ACHN (cell line): ENCODE results near the gene TRIM24.
"Not testable (repeated sequence)": the region's sequence is repeated elsewhere in the genome, so short reads cannot be mapped to it uniquely, and the experiment has no call there.

Experiments used
- DNase-seq: peaks from one replicate; pipeline ENCODE4 v3.0.0-alpha.2; 2015
- in situ Hi-C: cut with HindIII; loops from 2 replicates; pipeline ENCODE4 v1.10.0; 2017; ENCODE audit warnings: low sequenced_read_pairs, low pct_ligation_motif_present, low pct_unique_long_range_greater_than_20kb

Gene TRIM24

DNA sequence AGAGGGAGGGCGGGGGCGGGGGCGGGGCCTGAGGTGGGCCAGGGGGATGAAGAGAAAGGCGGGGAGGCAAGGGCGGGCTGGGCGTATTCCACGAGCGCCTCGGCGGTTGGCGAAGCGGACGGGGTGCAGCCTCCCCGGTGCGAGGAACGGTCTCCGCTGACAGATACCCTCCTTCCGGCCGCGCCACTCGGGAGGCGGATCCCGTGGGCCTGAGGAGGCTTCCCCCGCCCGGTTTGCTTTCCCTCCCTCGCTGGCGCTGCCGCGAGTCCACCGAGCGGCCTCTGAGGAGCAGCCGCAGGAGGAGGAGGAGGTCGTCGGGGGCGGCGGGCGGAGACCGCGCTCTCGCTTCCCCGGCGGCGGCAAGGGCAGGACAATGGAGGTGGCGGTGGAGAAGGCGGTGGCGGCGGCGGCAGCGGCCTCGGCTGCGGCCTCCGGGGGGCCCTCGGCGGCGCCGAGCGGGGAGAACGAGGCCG is at the start of gene TRIM24:
TSS of gene TRIM24 (plus strand) at position 84 of the 473 bp plus-strand sequence. CDS start at position 374, 290 bp downstream.
- in situ Hi-C loops, result no loop called here
- no peak for DNase-seq

GRCh38 chr7:138412077-138412476 is 48.0 kb upstream of the TRIM24 start:
- DNase-seq, in situ Hi-C loops: not testable (repeated sequence)

- DNase-seq, in situ Hi-C loops: not testable (repeated sequence)
These were observed 47.1 kb upstream of the TRIM24 start for GRCh38 chr7:138412921-138413320.

- in situ Hi-C loops, result no loop called here
These were observed 42.9 kb upstream of the TRIM24 start for GRCh38 chr7:138417078-138417700.

DNA sequence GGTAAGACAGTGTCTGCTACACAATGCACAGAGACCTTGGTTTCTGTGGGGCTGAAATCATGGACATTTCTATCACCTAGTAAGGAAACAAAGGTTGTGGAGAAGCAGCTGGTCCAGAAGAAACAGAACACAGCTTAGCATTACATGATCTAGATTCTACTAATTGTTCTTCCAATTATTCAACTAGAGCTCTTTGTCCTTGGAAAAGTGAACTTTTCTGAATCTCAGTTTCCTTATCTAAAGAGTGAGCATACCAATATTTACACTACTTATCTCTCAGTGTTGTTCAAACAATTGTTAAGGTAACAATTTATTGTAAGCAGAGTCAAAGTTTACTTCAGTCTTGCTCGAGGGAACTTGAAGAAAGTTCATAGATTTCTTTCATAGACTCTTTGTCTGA is 42.3 kb upstream of the TRIM24 start:
- DNase-seq, result no peak
- in situ Hi-C loops, result no loop called here

More at GRCh38 chr7:138417078-138417700, 42.9 kb upstream of the TRIM24 start:
- no peak for DNase-seq

DNA sequence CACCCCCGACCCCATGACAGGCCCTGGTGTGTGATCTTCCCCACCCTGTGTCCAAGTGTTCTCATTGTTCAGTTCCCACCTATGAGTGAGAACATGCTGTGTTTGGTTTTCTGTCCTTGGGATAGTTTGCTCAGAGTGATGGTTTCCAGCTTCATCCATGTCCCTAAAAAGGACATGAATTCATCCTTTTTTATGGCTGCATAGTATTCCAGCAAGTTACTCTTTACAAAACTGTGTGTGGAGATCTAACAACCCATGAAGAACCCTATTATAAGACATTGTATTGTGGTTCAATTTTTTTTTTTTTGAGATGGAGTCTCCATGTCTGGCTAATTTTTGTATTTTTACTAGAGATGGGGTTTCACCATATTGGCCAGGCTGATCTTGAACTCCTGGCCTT is 41.7 kb upstream of the TRIM24 start:
- DNase-seq, in situ Hi-C loops: not testable (repeated sequence)

DNA sequence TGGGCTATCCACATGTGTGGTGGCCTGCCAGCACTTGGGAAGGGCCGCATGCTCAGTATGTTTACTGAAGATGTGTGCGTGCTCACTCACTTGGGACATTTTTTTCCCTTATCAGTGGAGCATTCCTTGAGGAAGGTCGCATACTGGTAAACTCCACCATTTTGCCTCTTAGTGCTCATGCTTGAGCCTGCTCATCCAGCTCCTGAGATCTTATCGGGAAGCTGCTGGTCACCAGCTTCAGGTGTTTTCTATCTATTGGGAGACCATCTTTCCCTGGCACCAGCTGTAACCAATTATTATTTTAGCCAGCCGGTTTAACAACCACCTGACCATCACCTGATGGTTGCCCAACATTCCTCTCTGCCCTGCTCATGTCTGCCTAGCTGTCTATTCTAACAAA is 35.0 kb upstream of the TRIM24 start:
- DNase-seq, result no peak
- in situ Hi-C loops, result no loop called here

GRCh38 chr7:138429577-138430250 is 30.3 kb upstream of the TRIM24 start:
- in situ Hi-C loops, result no loop called here
- no peak for DNase-seq

- in situ Hi-C loops, result no loop called here
These were observed 28.5 kb upstream of the TRIM24 start for GRCh38 chr7:138431517-138431916.

DNA sequence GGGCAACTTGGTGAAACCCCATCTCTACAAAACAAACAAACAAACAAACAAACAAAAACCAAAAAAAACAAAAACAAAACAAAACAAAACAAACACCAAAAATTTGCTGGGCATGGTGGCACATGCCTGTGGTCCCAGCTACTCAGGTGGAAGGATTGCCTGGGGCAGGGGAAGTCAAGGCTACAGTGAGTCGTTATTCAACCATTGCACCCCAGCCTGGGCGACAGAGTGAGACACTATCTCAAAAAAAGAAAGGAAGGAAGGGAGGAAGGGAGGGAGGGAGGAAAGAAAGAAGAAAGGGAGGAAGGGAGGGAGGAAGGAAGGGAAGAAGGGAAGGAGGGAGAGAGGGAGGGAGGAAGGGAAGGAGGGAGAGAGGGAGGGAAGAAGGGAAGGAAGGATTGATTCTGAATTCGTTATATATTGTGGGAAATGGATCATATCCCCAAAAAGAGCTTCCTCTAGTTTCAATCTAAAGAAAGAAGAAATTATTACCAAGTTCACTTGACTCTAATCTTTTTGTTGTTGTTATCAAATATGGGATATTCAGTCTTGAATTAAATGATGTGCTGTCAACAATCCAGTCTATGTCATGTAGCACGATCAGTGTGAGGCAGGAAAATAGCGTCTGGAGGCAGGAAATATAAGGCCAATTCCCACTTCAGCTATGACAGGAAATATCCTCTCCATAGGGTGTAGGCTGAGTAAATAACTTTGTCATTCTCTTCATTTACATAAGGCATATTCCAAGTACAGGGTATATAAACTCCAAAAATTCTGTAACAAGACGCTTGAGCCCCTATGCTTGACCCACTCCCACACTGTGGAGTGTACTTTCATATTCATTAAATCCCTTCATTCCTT is 26.2 kb upstream of the TRIM24 start:
- no peak for DNase-seq
- in situ Hi-C loops, result no loop called here

More at GRCh38 chr7:138431517-138431916, 28.5 kb upstream of the TRIM24 start:
- no peak for DNase-seq

GRCh38 chr7:138434597-138435019 is 25.5 kb upstream of the TRIM24 start:
- no peak for DNase-seq
- in situ Hi-C loops, result no loop called here

DNA sequence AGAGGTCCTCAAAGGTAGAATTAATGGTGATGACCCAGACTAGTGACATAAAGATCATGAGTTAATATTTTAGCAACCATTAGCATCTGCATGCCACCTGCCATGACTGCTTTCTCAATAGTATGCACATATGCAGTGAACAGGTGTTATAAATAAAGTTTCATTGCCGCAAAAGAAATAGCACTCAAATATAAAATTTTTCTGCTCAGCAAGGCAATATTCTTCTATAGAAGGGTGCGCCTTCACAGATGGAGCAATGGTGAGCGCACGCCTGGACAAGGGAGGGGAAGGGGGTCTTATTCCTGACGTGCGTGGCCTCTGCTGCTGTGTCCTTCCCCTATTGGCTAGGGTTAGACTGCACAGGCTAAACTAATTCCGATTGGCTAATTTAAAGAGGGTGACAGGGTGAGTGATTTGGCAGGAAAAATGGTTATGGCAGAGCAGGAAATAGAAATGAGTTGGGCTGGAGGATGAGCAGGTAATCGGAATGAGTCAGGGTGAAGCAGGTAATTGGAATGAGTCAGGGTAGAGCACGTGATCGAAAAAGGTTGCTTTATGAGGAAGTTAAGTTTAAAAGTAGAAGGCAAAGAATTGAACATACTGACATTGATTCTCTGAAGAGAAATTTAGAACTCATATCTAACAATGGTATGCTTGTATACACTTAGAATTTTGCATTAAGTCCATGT is 24.7 kb upstream of the TRIM24 start:
- no peak for DNase-seq
- in situ Hi-C loops, result no loop called here

GRCh38 chr7:138436388-138436787 is 23.7 kb upstream of the TRIM24 start:
- DNase-seq, result no peak
- in situ Hi-C loops, result no loop called here

- no peak for DNase-seq
- in situ Hi-C loops, result no loop called here
These were observed 19.6 kb upstream of the TRIM24 start for GRCh38 chr7:138440460-138440859.

DNA sequence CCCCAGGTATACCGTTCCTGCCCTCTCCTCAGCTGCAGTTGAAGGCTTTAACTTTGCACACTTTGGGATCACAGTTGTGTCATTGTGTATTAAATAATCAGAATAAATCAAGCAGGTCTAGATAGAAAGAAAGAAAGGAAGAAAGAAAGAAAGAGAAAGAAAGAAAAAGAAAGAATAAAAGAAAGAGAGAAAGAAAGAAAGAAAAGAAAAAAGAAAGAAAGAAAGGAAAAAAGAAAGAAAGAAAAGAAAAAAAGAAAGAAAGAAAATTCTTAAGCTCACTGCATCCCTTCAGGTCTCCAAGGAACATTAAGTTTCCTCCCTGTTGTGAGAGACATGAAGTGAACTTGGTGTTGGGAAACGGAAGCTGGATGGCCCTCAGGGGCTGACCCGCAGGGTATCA is 17.2 kb upstream of the TRIM24 start:
- in situ Hi-C loops, result no loop called here
- no peak for DNase-seq

DNA sequence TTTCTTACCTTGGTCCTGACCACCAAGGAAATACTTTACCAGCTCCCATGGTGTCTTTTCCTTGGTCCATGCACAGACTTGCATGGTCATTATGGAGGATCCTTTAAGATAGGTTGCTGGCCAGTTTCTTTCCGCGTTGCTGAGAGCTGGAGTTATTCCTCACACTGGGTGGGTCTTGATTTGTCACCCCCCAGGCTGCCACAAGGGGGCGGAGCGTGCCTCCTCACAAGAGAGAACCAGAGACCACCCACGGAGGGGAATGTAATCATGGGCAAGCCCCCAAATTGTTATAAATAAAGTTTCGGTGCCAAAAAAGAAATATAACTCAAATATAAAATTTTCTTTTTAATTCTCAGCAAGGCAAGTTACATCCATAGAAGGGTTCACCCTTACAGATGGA is 10.5 kb upstream of the TRIM24 start:
- peak; percentile 32 for DNase-seq
- in situ Hi-C loops, result no loop called here

DNA sequence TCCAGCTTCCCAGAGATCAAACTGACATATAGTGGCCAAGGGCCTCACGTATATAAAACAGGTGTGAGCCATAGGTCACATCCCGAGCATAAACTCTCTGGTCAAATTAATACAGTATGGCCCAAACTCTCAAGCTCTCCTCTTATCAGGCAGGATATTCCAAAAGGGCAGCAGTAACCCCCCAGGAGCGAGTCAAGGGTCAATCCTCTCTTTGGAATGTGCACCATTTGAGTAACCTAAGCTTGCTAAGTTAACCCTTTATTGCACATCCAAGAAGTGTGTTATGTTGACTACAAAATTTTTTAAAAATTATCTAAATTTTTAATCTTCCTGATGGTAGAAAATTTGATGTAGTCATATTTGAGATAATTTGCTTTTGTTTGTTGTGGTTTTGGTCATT is 4.5 kb upstream of the TRIM24 start:
- in situ Hi-C loops, result no loop called here
- DNase-seq, result no peak

DNA sequence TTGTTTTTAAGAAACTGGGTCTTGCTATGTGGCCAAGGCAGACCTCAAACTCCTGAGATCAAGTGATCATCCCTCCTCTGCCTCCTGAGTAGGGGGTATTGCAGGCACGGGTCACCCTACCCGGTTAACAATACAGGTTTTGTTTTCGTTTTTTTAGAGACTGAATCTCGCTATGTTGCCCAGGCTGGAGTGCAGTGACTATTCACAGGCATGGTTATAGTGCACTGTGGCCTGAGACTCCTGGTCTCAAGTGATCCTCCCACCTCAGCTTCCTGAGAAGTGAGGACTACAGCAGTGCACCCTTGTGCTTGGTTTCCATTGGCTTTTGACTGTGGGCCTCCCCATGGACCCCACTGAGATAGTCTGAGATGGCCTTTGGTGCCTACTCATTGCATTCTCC is 3.8 kb upstream of the TRIM24 start:
- in situ Hi-C loops, result no loop called here
- DNase-seq, result no peak
